HG03442 (cell line): Measurements from ENCODE around the gene CAV1.
A peak's percentile ranks its signal among the peaks of the same experiment; 100 is the strongest.
"Not testable (repeated sequence)": the region's sequence is repeated elsewhere in the genome, so short reads cannot be mapped to it uniquely, and the experiment has no call there.

ENCODE experiments used
- ATAC-seq: cut with Tn5 transposase; IDR thresholded peaks from one replicate; pipeline ENCODE4 v1.9.1; 2021; ENCODE audit warnings: mild to moderate bottlenecking, moderate library complexity; ENCODE audit not compliant: unreplicated experiment

CAV1 gene, protein sequence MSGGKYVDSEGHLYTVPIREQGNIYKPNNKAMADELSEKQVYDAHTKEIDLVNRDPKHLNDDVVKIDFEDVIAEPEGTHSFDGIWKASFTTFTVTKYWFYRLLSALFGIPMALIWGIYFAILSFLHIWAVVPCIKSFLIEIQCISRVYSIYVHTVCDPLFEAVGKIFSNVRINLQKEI

GRCh38 chr7:116524609-116525297 lies at the start of gene CAV1:
TSS of gene CAV1 (plus strand) at chr7:116525036. CDS start at chr7:116525063, 27 bp downstream.
- peak; percentile 29 for ATAC-seq

- ATAC-seq = no peak
Measured at GRCh38 chr7:116477625-116478024, 47.2 kb upstream of the CAV1 start.

DNA sequence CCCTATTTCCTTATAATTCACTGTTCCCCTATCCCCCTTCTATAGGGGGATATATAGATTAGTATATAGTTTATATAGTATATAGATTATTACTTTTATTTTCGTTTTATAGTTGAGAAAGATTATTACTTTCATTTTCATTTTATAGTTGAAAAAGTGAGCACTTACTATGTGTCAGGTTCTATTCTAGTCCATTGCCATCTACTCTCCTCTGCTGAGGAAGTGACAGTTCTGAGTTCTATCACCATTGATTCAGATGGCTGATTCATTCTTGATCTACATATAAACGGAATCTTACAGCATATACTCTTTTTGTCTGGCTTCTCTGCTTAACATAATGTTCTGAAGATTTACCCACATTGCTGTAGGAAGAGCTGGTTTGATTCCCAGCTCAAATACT lies 46.0 kb upstream of the CAV1 start:
- ATAC-seq = no peak

DNA sequence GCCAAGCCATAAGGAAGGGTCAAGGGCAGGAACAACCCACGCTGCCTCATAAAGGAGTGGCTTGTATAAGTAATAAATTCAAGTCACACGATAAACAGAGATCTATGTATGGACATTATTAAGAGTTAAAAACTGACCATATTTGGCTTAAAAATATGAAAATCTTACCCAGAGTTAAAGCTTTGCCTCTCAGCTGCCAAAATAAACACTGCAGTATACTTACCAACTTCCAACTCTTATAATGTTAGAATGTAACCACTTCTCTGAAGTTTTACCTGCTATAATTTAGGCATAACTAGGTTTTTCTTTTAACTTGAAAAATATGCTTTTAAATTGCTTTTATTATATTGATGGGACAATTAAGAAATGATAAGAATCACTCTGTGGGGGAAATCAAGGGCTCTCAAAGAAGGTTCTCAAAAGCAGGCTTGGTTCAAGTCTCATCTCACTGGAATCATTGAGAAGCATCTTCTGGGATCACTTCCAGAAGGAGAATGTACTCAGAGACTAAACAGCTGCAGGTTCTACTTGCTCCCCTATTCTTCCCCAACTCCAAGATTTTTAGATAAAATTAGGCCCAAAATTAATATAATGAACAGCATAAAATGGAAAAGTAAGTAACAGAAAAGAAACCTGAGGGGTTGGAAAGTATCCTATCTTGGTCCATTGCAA lies 41.4 kb upstream of the CAV1 start:
- ATAC-seq = no peak

DNA sequence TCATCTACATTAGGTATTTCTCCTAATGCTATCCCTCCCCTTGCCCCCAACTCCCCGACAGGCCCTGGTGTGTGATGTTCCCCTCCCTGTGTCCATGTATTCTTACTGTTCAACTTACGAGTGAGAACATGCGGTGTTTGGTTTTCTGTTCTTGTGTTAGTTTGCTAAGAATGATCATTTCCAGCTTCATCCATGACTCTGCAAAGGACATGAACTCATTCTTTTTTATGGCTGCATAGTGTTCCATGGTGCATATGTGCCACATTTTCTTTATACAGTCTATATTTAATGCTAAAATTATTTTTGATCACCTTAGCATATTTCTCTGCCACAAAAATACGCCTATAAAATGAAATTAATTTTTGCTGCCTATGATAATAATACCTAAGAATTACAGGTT lies 40.4 kb upstream of the CAV1 start:
- ATAC-seq = not testable (repeated sequence)

DNA sequence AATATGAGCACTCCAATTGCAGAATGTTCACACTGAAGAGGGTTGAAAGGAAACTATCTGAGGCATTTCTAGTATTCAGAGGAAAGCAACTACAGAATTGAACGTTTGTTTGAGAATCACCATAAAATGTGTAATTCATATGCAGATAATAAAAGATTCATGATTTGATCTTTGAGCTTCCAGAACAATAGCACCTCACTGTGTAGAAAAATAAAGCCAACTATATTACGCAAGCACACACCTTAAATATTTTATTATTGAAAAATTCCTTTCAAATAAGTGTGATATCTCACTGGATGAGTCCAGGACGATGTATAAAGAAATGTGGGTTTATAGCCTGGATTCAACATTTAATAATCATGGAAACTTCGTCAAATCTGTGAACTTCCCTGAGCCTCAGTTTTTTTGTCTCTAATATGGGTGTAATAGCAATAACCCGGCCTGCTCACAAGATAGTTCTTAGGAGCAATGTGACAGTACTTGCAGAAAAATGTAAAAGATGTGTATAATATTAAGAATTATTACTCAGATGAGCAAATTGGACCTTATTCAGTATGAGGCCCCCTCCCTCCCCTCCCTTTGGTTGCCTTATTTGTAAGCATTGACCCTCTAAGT lies 36.8 kb upstream of the CAV1 start:
- no peak for ATAC-seq

DNA sequence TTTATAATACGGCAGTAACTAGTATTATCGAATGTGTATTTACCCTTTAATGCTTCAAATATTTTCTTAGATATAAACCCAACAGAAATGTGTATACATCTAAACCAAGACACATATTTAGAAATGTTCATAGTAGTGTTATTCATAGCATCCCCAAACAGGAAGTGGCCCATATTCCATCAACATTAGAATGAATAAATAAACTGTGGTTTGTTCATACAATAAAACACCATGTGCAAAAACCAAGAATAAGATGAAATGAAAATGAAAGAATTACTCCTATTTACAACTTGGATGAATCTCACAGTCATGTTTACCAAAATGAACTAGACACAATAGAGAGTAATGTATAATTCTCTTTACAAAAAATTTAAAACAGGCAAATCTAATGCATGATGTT lies 34.5 kb upstream of the CAV1 start:
- ATAC-seq = no peak

DNA sequence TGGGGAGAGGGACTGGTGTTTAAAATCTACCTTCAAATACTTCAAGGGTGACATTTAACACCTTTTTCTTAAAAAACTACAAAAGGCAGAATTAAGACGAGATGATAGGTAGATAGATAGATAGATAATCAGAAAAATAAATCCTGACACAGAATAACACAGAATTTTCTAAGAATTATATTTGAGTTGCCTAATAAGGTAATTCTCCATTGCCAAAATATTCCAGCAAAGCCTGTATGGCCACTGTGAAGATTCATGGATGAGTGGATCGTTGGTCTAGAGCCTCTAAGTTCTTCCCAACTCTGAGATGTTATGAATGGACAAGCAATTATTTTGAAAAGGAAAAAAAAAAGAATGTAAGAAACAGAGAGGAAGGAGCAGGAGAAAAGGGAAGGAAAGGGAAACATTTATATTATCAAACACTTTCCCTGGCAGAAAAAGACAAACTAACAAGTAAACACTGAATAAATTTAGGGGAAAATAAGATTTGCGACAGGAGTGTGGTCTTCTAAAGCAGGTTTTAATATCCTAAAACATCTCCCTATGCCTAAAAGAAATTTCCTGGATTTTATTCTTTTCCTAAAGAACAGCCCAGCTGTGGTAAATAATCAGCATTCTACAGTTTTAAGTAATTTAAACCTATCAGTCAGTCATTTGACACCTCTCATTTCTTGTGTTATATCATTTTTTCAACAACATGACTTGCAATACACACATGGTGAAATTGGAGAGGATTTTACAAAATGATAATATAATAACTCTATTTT lies 32.8 kb upstream of the CAV1 start:
- no peak for ATAC-seq

DNA sequence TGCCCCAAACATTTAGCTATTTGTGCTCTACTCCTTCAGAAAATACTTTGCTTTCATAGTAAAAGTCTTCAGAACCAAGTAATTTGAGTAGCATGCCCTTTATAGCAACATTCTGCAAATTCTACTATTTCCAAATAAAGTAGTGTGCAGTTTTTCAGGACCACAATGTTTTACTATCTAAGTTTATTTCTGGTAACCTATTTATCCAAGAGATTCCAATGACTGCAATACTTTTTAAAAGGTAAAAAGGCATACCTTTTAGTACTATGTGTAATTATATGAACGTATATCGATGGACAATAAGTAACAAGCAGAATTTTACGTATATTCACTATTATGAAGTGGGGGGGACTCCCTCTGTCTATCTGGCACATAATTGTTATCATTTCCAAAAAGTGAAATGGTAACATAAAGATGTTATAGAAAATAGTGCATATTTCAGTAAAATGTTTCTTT lies 32.2 kb upstream of the CAV1 start:
- ATAC-seq = no peak

DNA sequence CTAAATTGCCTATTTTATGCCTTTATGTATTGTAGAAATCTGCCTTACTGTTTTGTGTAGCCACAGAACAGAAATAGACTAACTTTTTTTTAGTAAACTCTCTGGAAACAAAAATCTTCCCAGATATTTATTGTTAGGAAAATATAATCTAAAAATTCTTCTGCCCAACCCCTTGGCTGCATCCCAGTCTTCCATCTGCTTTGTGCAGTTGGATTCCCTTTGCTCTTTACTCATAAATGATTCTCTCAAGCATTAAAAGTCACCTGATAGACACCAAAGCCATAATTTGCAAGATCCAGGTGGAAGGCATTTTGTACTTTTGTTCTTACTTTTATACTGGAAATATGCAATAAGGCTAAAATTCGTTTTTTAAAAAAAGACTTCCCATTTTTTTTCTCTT lies 31.4 kb upstream of the CAV1 start:
- ATAC-seq = no peak

DNA sequence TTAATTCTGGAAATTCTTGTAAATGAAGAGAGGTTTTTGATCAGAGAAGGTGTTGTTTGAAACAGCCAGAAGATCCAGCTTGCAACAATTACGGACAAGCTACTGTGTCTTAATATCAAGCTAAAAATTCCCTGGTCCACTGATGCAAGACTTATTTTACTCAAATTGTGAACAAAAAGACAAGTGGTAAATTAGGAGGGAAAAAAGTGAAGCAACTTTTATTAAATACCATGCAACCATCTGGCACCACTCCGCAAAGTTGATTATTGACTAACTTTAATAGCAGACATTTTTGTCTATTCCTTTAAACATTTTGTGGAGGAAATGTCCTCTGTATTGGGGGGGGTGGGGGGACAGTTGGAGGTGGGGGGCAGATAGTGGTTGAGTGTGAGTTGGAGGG lies 30.4 kb upstream of the CAV1 start:
- no peak for ATAC-seq

DNA sequence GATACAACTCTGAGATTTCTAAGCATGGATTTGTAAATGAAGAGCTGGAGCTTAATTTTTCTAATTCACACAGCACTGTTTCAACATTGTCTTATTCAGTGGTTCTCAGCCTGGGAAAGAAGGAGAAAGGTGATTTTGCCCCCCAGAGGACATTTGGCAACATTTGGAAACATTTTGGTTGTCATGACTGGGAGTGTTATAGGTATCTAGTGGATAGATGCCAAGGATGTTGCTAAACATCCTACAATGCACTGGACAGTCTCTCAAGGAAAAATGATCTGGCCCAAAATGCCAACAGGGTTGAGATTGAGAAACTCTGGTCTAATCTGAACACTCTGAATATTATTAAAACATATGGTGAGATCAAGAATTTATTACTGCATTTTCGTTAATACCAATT lies 29.1 kb upstream of the CAV1 start:
- no peak for ATAC-seq

DNA sequence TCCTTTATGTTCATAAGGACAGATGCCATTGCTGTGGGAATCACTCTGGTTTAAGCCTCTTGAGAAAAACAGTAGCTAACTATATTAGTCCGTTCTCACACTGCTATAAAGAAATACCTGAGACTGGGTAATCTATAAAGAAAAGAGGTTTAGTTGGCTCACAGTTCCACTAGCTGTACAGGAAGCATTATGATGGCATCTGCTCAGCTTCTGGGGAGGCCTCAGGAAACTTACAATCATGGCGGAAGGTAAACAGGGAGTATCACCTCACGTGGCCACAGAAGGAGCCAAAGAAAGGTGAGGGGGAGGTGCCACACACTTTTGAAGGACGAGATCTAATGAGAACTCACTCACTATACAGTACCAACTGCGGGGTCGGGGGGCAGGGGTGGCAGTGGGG lies 28.2 kb upstream of the CAV1 start:
- ATAC-seq = no peak

DNA sequence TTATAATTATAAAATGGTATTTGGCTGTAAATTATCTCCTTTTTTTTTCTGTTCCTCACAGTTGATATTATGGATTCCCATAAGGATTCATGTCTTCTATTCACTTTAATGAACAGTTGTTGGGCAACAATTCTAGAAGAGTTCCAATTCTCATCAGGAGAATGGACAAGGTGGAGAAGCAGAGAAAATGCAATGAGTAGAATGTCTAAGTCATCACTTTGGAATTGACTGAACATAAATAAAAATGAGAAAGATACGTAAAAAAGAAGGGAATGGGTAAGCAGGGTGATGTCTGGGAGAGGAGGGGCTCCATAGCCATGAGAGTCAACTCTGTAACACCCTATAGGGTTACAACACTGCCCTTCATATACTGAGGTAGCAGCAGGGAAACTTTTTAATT lies 27.1 kb upstream of the CAV1 start:
- no peak for ATAC-seq

- peak; percentile 44 for ATAC-seq
Measured at GRCh38 chr7:116499168-116500077, 25.4 kb upstream of the CAV1 start, which contains the start of gene CAV2. TSS of gene CAV2 (plus strand) at chr7:116499738. CDS start at chr7:116499782, 44 bp downstream.

DNA sequence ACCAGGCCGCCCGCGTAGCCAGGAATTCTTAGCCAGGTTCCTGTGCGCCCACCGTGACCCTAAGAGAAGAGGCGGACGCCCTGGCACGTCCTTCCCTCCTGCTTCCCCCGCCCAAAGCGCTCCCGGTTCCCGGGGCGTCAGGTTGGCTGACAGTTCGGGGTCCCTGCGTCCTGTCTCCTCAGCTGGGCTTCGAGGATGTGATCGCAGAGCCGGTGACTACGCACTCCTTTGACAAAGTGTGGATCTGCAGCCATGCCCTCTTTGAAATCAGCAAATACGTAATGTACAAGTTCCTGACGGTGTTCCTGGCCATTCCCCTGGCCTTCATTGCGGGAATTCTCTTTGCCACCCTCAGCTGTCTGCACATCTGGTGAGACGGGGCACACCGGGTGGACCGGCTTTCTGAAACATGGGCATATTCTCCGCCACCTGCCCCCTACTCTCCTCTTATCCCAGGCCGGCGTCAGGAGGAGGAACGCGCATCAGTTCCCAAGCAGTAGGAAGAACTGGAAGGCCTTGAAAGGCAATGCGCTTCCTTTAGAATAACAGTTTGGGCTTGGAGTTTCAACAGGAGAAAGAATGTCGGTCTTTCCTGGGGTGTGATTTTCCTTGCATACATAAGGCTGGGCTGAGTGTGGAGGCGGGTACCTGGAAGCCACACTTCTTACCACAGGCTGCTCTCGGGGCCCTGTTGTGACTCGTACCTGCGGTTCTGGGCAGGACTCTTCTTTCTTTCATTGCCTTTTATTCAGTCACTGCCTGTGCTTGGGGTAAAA lies 24.6 kb upstream of the CAV1 start:
- peak; percentile 72 for ATAC-seq

- ATAC-seq = no peak
Measured at GRCh38 chr7:116501425-116502167, 23.2 kb upstream of the CAV1 start.
